Left forelimb (tissue), 1 donor: Measurements from ENCODE around the gene COPS6.
"Not testable (repeated sequence)": the region's sequence is repeated elsewhere in the genome, so short reads cannot be mapped to it uniquely, and the experiment has no call there.

Source experiments
- DNase-seq: peaks from one replicate; pipeline ENCODE4 v3.0.0-alpha.2; 2018; ENCODE audit warnings: low spot score

The COPS6 gene

GRCh38 chr7:100127866-100128636 lies 39.3 kb downstream of the COPS6 start:
- no peak for DNase-seq

- no peak for DNase-seq
Observed at GRCh38 chr7:100128637-100128963, 39.8 kb downstream of the COPS6 start.

GRCh38 chr7:100130220-100130607 lies 41.4 kb downstream of the COPS6 start:
- not testable (repeated sequence) for DNase-seq

- DNase-seq: peak; percentile 88
Observed at GRCh38 chr7:100130608-100131453, 42.1 kb downstream of the COPS6 start.

- DNase-seq: no peak
Observed at GRCh38 chr7:100132126-100132525, 43.4 kb downstream of the COPS6 start.

- no peak for DNase-seq
Observed at GRCh38 chr7:100132697-100133151, 44.0 kb downstream of the COPS6 start.

GRCh38 chr7:100137851-100138760 lies 49.3 kb downstream of the COPS6 start:
- no peak for DNase-seq

- DNase-seq: no peak
Observed at GRCh38 chr7:100141555-100141949, 52.8 kb downstream of the COPS6 start.
